ENCODE measurements around the gene CARD14. TPM values are rescaled to one million over a fixed set of nuclear protein-coding genes. Genes with fewer than 3 reads are reported as not detected.

The CARD14 gene
- total and polyA plus RNA-seq, 2 donors (not counting 1 experiment from before 2014, with no cell fraction given), result not detected

GRCh38 chr17:80176757-80177156, 6.9 kb downstream of the CARD14 start:
- H3K36me3 ChIP-seq (replicated peaks in 1 of 2; ENCODE audit: control extremely low read depth in 1 of 2, control insufficient read depth in 1 of 2, extremely low read depth in 1 of 2, insufficient read depth in 2 of 2, low read length in 1 of 2), result no peaks in the 10 kb centered on the region
- no peak for TF ChIP-seq EZH2 (IDR thresholded peaks at IDR 0.05; ENCODE audit: borderline replicate concordance, insufficient read depth, low read depth, low read length, poor library complexity, severe bottlenecking)
- TF ChIP-seq, protein P1, sequence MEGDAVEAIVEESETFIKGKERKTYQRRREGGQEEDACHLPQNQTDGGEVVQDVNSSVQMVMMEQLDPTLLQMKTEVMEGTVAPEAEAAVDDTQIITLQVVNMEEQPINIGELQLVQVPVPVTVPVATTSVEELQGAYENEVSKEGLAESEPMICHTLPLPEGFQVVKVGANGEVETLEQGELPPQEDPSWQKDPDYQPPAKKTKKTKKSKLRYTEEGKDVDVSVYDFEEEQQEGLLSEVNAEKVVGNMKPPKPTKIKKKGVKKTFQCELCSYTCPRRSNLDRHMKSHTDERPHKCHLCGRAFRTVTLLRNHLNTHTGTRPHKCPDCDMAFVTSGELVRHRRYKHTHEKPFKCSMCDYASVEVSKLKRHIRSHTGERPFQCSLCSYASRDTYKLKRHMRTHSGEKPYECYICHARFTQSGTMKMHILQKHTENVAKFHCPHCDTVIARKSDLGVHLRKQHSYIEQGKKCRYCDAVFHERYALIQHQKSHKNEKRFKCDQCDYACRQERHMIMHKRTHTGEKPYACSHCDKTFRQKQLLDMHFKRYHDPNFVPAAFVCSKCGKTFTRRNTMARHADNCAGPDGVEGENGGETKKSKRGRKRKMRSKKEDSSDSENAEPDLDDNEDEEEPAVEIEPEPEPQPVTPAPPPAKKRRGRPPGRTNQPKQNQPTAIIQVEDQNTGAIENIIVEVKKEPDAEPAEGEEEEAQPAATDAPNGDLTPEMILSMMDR (IDR thresholded peaks at IDR 0.05), result no peak
- no peak overlapping the region for H3K4me2 ChIP-seq (replicated peaks; ENCODE audit: low read depth, low read length, poor library complexity, severe bottlenecking)
- H3K4me3 ChIP-seq (ENCODE audit: control extremely low read depth in 1 of 5, extremely low read depth in 1 of 5, insufficient read depth in 1 of 5, low read depth in 2 of 5, low read length in 4 of 5), result no peak overlapping the region
- DNase-seq (no peak), ATAC-seq (ENCODE audit: low read depth) (no peak)
- CTCF ChIA-PET, result interaction anchor here (0.7 kb wide), 1 partner anchor 427 kb away, joined by 3 read pairs; no protein-coding TSS in a partner anchor
- WGBS (ENCODE audit: insufficient coverage), result 96% methylated on average over 11 of the region's 11 CpGs
- Mint-ChIP-seq H3K27ac (no peak overlapping the region), H3K4me1 (no peaks in the 10 kb centered on the region), H3K27me3 (peaks cover 15% of the 10 kb centered on the region), H3K9me3 (ENCODE audit: insufficient read depth) (no peaks in the 10 kb centered on the region), H3K4me3 (no peak overlapping the region)
- H2AFZ ChIP-seq (ENCODE audit: insufficient read depth, low read depth, low read length, poor library complexity, severe bottlenecking), result no peak overlapping the region
- POLR2A ChIA-PET, result no interaction called here
- intact Hi-C loops (cut with micrococcal nuclease), result no loop called here
- H3K27ac ChIP-seq (ENCODE audit: low read length in 2 of 2), result no peak overlapping the region
- H3K9ac ChIP-seq (ENCODE audit: low read length), result no peak overlapping the region
- peaks cover 0 to 4% (median 0%) of the 10 kb centered on the region in 4 experiments for H3K27me3 ChIP-seq (replicated peaks in 1 of 4; ENCODE audit: control extremely low read depth in 1 of 4, control insufficient read depth in 3 of 4, insufficient read depth in 4 of 4, low read length in 3 of 4)
- no peaks in the 10 kb centered on the region for H3K9me3 ChIP-seq (ENCODE audit: control extremely low read depth in 1 of 3, control insufficient read depth in 2 of 3, insufficient read depth in 1 of 3, low read length in 2 of 3)
- no peaks in the 10 kb centered on the region for H3K4me1 ChIP-seq (ENCODE audit: control insufficient read depth in 2 of 2, insufficient read depth in 2 of 2, low read length in 2 of 2)
- no peaks in the 10 kb centered on the region for H4K20me1 ChIP-seq (ENCODE audit: control insufficient read depth, insufficient read depth, low read length, poor library complexity, severe bottlenecking)
- H3K79me2 ChIP-seq (ENCODE audit: control insufficient read depth, insufficient read depth, low read length), result no peaks in the 10 kb centered on the region

- Histone ChIP-seq H3K4me2 (replicated peaks; ENCODE audit: low read depth, low read length, poor library complexity, severe bottlenecking) (no peak overlapping the region), H3K27me3 (replicated peaks in 1 of 4; ENCODE audit: control extremely low read depth in 1 of 4, control insufficient read depth in 3 of 4, insufficient read depth in 4 of 4, low read length in 3 of 4) (peaks cover 0 to 2% (median 0%) of the 10 kb centered on the region in 4 experiments), H4K20me1 (ENCODE audit: control insufficient read depth, insufficient read depth, low read length, poor library complexity, severe bottlenecking) (no peaks in the 10 kb centered on the region), H2AFZ (ENCODE audit: insufficient read depth, low read depth, low read length, poor library complexity, severe bottlenecking) (no peak overlapping the region), H3K79me2 (ENCODE audit: control insufficient read depth, insufficient read depth, low read length) (no peaks in the 10 kb centered on the region), H3K27ac (ENCODE audit: low read length in 2 of 2) (no peak overlapping the region), H3K9ac (ENCODE audit: low read length) (no peak overlapping the region), H3K9me3 (ENCODE audit: control extremely low read depth in 1 of 3, control insufficient read depth in 2 of 3, insufficient read depth in 1 of 3, low read length in 2 of 3) (no peaks in the 10 kb centered on the region), H3K4me1 (ENCODE audit: control insufficient read depth in 2 of 2, insufficient read depth in 2 of 2, low read length in 2 of 2) (no peaks in the 10 kb centered on the region), H3K4me3 (ENCODE audit: control extremely low read depth in 1 of 5, extremely low read depth in 1 of 5, insufficient read depth in 1 of 5, low read depth in 2 of 5, low read length in 4 of 5) (no peak overlapping the region), H3K36me3 (replicated peaks in 1 of 2; ENCODE audit: control extremely low read depth in 1 of 2, control insufficient read depth in 1 of 2, extremely low read depth in 1 of 2, insufficient read depth in 2 of 2, low read length in 1 of 2) (no peaks in the 10 kb centered on the region)
- intact Hi-C loops (cut with micrococcal nuclease), result no loop called here
- CTCF ChIA-PET, result no interaction called here
- H3K4me3 Mint-ChIP-seq, result no peak overlapping the region
- H3K27ac Mint-ChIP-seq, result no peak overlapping the region
- no peaks in the 10 kb centered on the region for H3K4me1 Mint-ChIP-seq
- WGBS (ENCODE audit: insufficient coverage), result 92% methylated on average over 17 of the region's 21 CpGs
- peaks cover 8% of the 10 kb centered on the region for H3K27me3 Mint-ChIP-seq
- POLR2A ChIA-PET, result no interaction called here
- H3K9me3 Mint-ChIP-seq (ENCODE audit: insufficient read depth), result no peaks in the 10 kb centered on the region
- DNase-seq, result no peak
- no peak for ATAC-seq (ENCODE audit: low read depth)
- TF ChIP-seq EZH2 (IDR thresholded peaks at IDR 0.05; ENCODE audit: borderline replicate concordance, insufficient read depth, low read depth, low read length, poor library complexity, severe bottlenecking), result no peak
- TF ChIP-seq, protein P1 (IDR thresholded peaks at IDR 0.05), result no peak
These were observed 8.3 kb downstream of the CARD14 start for GRCh38 chr17:80177986-80178595.

Measured in B cell (primary cell).